ENCODE results near the gene SCGB1C2.
"Not testable (repeated sequence)": the region's sequence is repeated elsewhere in the genome, so short reads cannot be mapped to it uniquely, and the experiment has no call there.

The SCGB1C2 gene

GRCh38 chr17:137166-137807 lies at the start of gene SCGB1C2:
SCGB1C2 (plus strand) TSS chr17:137569; CDS start chr17:137591, 22 bp downstream.
- DNase-seq = not testable (repeated sequence)

- DNase-seq = not testable (repeated sequence)
These were observed 24.3 kb upstream of the SCGB1C2 start for GRCh38 chr17:113111-113510.

DNA sequence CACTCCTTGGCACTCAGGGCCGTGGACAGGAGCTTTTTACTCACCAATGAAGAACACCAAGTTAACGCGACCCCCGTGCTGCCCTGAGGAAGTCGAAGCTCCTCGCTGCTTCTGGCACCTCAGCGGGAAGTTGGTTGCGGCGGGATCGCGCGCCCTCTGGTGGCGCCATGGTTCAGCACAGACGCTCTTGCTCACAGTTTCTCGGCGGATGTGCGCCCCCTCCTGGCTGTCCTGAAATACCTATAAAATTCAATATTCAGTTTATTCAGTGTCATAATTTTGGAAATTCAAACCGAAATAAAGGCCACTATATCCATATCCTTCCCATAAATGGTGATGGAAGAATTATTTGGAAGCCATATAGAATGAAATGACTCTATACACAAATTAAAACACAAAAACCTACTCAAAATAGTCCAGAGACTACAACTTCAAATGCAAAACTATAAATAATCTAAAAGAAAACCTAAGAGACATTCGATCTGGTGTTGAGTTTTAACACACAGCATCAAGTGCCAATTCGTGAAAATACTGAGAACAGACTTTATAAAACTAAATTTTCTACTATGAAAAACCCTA lies 18.9 kb upstream of the SCGB1C2 start:
- DNase-seq = not testable (repeated sequence)

DNA sequence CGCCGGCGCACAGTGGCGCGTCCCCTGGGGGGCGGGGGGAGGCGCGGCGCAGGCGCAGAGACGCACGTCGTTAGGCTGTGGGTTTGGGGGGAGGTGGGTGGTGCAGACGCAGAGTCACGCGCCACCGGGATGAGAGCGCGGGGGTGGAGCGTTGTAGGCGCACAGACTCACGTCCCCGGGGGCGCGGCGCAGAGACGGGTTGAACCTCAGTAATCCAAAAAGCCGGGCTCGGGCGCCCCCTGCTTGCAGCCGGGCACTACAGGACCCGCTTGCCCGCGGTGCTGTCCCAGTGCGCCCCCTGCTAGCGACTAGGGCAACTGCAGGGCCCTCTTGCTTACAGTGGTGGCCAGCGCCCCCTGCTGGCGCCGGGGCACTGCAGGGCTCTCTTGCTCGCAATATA lies 3.4 kb upstream of the SCGB1C2 start:
- DNase-seq = not testable (repeated sequence)

- not testable (repeated sequence) for DNase-seq
These were observed 3.0 kb upstream of the SCGB1C2 start for GRCh38 chr17:134332-134785.

DNA sequence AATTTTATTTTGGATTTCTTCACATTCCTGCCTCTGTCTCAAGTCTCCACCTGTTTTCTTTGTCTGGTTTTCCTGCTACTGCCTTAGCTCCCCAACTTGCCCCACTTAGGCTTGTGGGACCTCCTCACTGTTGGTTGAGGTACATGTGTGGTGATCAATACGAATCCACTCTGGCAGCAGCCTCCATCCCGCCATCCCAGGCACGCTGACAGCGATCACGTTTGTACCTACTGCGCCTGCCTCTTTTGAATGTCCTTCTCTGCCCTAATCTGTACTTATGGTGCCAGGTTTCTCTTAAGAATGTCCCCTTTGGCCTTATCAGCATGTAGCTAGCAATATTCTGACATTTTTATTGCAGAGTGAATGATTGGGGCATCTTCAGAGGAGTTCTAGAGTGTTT lies 2.3 kb upstream of the SCGB1C2 start:
- not testable (repeated sequence) for DNase-seq

GRCh38 chr17:135895-136294 lies 1.5 kb upstream of the SCGB1C2 start:
- DNase-seq = not testable (repeated sequence)

DNA sequence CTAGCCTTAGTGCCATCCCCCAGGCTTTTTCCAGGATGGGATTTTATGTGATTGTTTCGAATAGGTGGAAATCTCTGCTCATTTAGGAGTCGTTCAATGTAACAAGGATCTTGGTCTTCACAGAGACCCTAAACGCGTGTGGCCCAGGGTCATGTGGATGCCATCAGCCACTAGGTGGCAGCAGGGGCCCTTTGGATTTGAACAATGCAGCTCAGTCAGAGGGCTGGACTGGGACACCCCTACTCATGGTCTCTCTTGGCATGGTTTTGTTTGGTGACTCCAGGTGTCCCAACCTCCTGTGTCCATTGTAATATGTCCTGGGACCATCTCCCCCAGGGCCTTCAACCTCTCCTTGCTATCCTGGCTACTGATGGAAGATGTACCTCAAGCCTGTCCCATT lies 838 bp upstream of the SCGB1C2 start:
- DNase-seq = peak; percentile 71

GRCh38 chr17:139401-140205 lies 2.2 kb downstream of the SCGB1C2 start:
- not testable (repeated sequence) for DNase-seq

DNA sequence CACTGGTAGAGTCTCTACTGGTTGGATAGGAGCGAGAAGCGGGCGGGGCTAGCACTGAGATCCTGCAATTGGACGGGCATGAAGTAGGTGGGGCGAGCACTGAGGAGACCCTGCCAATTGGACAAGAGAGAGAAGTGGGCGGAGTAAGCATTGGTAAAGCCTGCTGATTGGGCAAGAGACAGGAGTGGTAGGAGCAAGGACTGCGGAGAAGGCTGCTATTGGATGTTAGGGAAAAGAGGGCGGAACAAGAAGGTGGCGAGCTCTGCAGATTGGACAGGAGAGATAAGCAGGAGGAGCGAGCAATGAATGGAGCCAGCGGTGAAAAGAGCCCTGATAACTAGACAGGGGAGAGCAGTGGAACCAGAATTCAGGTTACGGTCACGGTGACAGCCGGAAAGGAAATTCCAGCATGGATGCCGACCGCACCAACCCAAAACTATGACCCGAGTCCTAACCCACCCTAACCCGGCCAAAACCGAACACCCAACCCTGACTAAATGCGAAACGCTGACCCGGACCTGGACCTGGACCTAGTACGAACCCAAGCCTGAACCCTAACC lies 4.8 kb downstream of the SCGB1C2 start:
- no peak for DNase-seq

DNA sequence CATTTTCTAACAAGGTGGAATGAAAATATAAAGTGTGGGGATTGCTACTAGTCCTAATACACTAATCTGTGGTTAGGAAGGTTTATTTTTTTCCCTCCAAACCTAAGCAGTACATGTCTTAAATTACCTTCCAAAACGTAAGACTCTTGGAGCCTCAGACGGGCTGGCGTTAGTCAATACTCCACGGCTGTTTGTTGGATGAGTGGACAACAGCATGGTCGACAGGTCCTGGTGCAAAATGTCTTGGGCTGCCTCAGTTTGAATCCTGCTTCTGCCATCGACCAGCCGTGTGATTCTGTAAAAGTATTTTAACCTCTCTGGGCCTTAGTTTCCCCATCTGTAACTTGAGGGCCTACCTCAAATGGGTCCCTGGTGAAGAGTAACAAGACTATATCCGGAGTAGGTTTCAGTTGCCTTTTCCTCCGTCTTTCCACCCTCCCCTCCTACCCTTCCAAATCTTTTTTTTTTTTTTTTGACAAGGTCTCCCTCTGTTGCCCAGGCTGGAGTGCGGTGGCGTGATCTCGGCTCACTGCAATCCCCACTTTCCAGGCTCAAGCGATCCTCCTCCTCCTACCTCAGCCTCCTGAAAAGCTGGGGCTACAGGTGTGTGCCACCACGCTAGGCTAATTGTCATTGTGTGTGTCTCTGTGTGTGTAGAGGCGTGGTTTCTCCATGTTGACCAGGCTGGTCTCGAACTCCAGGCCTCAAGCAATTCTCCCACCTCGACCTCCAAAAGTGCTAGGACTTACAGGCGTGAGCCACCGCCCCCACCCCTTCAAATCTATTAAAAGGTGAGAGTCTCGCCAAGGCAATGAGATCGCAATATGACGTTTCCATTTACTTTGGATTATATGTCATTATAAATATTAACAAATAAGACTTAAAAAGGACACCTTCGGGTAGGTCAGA lies 5.8 kb downstream of the SCGB1C2 start:
- no peak for DNase-seq

- peak; percentile 87 for DNase-seq
These were observed 6.5 kb downstream of the SCGB1C2 start for GRCh38 chr17:143785-144281.

GRCh38 chr17:144936-145670 lies 7.7 kb downstream of the SCGB1C2 start:
- no peak for DNase-seq

DNA sequence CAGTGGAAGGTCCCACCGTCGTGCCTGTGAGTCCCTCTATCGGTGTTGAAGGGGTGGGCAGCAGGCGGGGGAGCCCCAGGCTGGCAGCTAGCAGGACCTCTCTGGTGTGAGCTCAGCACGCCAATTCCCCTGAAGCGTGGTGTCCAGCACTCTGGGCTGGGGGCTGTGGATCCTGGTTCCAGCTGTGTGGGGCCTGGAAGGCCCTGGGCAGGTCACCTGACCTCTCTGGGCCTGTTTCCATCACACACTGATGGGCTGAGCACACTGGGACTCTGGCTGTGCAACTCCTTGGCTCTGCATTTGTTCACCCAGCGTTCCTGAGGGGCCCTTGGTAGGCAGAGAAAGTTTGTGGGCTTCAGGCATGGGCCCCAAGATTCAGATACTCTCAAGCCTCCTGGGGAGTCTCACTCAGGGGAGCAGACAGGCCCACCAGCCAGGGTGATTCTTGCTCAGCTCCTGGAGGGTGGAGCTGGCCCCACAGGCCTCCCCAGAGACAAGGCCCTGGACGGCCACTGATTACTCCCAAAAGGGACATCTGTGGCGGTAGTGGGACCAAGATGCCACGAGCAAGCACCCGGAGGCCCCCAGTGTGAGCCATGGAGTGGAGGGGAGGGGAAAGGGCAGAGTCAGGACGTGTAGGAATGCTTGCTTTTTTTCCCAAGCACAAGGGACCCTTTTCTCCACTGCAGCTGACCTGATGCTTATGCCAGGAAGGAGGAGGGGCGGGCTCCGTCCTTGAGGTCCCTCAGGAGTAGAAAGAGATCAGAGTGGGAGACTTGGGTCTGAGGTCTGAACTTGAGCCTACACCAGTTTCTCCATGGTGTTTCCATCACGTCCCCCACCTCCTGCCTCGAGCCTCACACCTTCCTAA lies 8.5 kb downstream of the SCGB1C2 start:
- DNase-seq = no peak

- DNase-seq = no peak
These were observed 9.2 kb downstream of the SCGB1C2 start for GRCh38 chr17:146546-146945.

GRCh38 chr17:146983-147761 lies 9.8 kb downstream of the SCGB1C2 start:
- DNase-seq = no peak

DNA sequence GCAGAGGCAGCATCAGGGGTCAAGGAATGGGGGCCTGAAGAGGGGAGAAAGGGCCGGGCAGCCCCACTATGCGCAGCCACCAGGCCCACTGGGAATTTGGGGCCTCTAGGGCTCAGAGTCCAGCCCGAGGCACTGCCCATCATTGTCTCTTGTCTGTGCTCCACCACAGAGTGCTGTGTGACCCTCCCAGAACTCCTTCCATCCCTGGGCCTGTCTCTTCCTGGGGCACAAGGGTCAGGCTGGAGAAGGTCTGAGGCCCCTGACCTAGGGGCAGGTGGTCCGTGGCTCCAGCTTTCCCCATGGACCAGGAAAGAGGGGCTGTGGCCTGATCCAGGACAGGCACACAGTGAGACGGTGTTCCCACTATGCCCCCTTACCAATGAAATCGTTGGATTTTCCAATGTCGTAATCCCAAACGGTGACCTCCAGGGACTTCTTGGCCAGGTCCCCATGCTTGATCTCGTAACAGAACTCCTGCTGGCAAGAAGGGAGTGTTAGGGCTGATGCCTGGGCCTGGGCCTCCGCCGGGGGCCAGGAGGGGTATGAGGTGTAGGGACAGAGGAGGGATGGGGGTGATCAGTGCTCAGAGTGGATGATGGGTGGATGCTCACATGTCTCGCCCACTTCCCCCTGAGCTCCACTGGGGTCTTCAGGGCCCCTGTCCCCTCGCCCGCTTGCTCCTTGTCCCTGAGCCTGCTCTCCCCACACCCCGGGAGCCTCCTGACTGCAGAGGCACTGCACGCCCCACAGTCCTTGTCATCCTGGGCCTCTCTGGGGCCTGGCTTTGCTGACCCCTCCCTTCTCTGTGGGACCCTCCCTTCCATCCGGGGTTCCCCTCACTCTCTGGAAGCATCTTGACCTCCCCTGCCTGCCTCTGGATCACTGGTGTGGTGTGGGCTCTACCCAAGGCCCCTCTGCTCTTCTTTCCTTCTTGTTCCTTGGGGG lies 10.7 kb downstream of the SCGB1C2 start:
- no peak for DNase-seq

DNA sequence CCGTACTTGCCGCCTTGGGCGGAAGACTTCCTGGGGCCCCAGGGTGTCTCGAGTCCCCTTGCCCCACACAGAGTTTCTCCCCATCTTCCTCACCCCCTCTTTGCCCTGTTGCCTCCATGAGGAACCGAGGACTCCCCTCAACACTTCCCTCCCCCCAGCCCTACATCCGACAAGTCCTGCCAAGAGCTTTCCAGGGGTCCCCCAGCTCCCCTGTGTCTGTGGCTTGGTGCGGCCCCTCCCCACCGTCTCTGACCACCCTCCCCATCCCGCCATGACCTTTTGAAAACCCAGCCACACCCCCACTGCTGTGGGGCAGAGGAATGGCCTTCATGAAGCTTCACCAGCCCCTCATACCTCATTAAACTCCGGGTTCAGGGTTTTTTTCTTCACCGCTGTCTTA lies 11.4 kb downstream of the SCGB1C2 start:
- DNase-seq = no peak

Measured in activated T-cell treated with anti-CD3 and anti-CD28 coated beads for 4 hours (primary cell).